HuH-7 (cell line): Measurements from ENCODE around the gene MRPL55.

Source experiments
- DNase-seq: peaks from one replicate; pipeline ENCODE4 v3.0.0; 2011; ENCODE audit warnings: low spot score

Gene MRPL55

GRCh38 chr1:228070173-228070572 is 38.9 kb downstream of the MRPL55 start:
- no peak for DNase-seq

DNA sequence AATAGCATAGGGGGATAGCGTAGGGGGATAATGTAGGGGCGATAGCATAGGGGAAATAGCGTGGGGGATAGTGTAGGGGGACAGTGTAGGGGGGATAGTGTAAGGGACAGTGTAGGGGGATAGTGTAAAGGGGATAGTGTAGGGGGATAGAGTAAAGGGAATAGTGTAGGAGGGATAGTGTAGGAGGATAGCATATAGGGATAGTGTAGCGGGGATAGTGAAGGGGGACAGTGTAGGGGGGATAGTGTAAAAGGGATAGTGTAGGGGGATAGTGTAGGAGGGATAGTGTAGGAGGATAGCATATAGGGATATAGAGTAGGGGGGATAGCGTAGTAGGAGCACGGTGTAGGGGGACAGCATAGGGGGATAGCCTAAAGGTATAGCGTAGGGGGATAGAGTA is 40.7 kb downstream of the MRPL55 start:
- DNase-seq = no peak

- no peak for DNase-seq
Measured at GRCh38 chr1:228066891-228067654, 42.0 kb downstream of the MRPL55 start.

- DNase-seq = no peak
Measured at GRCh38 chr1:228066416-228066815, 42.7 kb downstream of the MRPL55 start.

DNA sequence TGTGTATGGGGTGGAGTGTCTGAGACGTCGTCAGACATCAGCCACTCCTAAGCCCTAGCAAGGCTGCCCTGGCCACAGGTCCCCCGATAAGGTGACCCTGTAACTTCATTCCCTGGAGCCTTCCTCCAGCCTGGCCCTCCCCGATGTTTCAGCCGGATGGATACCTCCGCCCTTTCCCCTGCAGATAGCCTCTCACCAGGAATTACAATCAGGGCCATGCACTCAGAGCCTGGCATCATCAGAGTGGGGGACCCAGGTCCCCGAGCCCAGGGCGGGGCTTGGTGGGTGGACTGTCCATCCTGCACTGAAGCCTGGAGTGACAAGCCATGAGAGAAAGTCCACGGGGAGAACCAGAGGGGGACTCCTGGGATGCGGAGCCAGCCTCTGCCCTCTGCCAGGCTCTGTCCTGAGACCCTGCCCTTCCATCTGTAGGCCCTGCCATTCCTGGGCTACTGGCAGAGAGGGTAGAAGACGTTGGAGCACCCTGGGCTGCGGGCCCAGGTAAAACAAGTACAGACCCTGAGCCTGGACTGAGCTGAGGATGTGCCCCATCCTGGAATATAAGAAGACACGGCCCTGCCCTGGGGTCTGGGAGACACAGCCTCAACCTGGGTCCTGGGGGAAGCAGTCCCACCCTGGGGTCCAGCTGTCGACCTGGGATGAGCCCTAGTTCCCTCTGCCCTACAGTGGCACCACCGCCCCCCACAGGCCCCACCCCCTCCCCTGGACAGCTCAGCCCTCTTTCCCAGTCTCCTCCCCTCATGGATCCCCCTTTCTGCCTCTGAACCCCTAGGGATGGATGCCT is 43.4 kb downstream of the MRPL55 start:
- no peak for DNase-seq

DNA sequence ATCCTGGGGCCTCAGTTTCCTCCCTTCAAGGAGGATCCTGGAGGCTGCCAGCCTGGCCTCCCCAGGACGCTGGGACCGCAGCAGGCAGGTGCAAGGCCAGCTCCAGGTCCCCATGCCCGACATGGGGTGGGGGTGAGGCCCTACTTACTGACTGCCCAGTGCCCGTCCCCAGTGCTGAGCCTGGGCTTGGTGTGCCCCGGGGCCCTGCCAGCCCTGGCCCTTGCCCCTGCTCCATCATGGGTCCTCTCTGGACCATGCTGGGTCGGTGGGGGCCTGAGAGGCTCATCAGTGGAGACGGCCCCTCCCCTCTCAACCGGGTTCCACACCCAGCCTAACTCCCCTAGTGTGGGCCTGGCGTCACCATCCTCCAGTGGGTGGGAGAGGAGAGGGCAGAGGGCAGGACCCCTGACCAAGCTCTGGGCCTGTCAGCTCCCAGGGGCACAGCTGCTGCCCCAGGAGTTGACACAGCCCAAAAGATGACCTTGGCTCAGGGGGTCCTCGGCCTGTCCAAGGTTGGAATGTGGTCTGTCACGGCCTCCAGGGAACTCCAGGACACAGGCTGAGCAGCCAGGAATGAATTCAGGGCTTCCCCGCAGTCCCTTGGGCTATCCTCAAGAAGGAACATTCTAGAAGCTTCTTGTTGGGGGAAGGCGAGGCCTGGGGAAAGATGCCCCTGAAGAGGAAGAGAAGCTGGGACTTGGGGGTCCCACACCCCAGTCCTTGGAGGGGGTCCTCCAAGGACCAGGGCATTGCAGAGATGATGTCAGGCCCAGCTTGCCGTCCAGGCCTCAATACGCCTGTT is 44.2 kb downstream of the MRPL55 start:
- no peak for DNase-seq

- no peak for DNase-seq
Measured at GRCh38 chr1:228064296-228064695, 44.8 kb downstream of the MRPL55 start.

DNA sequence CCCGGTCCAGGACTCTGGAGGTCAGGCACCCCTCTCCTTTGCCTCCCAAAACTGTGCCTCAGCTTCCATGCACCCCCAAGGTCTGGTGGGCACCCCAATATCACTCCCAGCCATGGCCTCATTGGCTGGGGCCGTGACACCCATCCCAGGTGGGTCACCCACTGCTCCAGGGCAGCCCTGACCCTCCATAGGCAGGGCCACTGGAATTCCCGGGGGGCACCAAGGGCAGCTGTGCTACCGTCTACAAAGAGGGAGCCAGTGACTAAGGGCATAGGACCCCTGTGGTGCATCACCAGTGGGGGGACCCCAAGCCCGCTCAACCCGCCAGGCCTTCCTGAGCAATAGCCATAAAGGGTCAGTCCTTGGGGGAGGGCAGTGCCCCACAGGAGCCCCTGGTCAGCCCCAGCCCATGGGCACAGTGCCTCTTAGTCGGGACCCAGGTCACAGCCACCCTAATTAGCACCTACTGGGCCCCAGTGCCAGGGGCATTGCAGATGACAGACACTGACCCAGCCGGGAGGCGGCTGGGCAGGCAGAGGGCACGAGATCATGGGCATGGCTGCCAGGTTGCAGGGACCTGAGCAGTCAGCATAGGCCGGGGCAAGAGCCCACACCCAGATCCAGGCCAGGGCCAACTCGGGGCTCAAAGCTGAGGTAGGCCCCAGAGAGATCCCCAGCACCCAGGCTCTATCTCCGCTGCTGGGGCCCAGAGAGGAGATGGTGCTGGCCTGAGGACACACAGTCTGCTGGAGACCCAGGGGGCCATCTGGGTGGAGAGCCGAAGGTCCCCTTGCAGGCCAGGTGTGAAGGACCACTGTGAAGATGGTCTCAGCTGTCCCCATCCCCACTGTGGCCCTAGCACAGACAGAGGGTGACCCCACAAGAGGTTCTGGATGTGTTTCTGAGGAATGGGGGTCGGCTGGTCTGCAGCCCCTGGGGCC is 45.6 kb downstream of the MRPL55 start:
- DNase-seq = no peak

GRCh38 chr1:228062812-228063211 is 46.3 kb downstream of the MRPL55 start:
- DNase-seq = no peak

DNA sequence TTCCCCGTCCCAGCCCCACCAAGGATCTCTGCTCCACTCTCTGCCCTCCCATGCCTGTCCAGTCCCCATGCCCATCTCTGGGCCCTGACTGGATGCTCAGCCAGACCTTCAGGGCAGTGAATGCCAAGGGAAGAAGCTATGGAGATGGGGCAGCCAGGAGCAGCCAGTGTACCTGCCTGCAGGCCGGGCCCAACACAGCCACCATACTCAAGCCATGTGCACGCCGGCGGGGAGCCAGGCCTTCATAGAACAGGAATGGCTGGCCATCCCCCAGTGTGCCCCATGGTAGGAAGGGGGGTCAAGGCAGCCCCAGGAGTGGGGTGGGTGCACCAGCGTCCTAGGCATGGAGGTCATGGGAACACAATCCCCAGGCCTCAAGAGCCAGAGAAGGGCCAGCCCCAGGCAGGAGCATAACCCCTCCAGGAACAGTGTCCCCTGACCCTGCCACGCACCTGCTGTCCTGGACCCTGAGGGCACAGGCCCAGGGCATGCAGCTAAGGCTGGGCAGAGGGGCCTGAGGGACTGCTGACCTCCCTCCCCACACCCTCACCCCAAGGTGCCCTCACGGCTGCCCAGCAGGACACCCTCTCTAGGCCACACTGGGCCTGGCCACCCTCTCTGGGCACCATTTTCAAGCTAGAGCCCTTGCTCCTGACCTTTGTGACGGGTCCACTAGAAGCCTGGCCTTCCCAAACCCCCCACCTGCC is 46.9 kb downstream of the MRPL55 start:
- no peak for DNase-seq

DNA sequence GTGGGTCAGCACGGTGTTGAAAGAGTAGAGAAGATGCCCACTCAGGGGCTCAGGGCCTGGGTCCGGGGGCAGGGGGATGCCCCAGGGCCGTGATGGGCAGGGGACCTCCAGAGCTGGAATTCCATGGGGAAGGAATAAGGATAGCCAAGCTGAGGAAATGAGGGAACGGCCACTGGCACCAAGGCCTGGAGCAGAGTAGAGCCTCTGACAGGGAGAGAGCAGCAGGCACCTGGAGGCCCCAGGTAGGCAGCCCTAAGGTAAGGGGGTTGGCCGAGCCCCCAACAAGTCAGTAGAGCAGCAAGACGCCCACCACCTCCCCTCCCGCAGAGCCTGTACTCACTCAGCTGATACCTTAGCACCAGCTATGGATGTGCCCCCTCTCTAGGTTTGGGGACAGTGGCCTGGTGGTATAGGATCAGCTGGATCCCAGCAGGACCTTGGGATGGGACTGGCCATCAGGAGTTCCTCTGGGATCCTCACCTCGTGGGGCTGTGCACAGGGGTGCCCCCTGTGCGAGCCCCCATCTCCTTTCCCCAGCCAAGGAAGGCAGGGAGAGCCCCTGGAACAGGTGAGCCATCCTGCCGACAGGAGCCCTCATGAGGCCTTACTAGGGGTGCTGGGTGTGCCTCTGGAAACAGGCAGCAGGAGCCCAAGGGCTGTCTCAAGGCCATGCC is 47.6 kb downstream of the MRPL55 start:
- DNase-seq = no peak

- DNase-seq = no peak
Measured at GRCh38 chr1:228060458-228061190, 48.5 kb downstream of the MRPL55 start.

DNA sequence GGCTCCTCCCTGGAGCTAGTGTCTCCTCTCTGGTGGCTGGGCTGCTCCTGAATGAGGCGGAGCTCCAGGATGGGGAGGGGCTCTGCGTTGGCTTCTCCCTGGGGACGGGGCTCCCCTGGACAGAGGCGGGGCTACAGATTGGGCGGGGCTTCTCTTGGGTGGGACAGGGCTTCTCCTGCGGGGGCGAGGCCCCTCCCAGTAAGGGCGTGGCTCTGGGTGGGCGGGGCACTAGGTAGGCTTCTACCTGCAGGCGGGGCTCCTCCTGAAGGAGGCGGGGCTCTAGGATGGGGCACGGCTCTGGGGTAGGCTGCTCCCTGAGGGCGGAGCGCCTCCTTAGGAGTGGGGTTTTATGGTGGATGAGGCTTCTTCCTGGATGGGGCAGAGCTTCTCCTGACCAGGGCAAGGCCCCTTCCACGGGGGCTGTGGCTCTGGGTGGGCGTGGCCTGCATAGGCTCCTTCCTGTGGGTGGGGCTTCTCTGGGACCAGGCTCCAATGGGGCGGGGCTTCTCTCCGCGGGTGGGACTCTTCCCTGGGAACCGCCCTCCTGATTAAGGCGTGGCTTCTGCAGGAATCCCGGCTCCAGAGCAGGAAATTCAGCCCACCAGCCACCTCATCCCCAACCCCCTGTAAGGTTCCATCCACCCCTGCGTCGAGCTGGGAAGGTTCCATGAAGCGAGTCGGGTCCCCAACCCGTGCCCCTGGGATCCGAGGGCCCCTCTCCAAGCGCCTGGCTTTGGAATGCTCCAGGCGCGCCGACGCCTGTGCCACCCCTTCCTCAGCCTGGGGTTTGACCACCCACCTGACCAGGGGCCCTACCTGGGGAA is 49.3 kb downstream of the MRPL55 start:
- DNase-seq = no peak

DNA sequence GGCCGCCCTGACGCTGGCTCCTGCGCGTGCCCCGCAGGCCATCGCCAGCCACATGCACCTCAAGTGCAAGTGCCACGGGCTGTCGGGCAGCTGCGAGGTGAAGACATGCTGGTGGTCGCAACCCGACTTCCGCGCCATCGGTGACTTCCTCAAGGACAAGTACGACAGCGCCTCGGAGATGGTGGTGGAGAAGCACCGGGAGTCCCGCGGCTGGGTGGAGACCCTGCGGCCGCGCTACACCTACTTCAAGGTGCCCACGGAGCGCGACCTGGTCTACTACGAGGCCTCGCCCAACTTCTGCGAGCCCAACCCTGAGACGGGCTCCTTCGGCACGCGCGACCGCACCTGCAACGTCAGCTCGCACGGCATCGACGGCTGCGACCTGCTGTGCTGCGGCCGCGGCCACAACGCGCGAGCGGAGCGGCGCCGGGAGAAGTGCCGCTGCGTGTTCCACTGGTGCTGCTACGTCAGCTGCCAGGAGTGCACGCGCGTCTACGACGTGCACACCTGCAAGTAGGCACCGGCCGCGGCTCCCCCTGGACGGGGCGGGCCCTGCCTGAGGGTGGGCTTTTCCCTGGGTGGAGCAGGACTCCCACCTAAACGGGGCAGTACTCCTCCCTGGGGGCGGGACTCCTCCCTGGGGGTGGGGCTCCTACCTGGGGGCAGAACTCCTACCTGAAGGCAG is 50.0 kb downstream of the MRPL55 start:
- no peak for DNase-seq

DNA sequence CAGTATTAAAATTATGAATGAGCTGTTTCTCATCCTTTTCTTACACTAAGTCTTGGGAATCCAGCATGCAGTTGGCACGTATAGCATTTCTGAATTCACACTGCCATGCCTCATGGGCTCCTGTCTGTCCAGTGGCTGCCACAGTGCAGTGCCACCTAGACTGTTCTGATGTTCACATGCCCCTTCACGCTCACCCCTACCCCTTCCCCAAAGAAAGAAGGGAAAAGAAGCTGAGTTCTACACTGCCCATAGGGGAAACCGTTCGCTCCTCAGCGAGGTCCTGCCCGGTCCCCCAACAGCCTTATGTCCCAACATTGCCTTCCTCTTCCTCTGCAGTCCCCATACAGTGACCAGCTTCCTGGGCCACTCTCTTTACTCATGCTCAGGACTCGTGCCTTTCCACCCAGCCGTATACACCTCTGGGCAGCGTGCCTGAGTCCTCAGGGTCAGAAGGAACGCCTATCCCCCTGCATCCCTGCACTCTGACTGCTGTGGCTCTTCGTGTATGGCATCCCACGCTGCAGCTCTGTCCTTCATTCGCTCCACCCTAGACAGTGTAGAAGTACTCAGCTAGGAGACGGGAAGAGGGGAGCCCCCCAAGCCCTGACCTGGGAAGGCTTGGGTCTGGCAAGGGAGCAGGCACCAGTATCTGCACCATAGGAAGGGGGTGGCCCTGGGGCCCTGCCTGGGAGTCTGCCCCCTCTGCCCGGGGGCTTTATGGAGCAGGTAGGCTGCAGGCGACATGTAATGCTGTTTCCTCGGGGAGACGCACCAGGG is 50.7 kb downstream of the MRPL55 start:
- no peak for DNase-seq
